ENCODE data around the gene SV2B. TPM values are rescaled to one million over a fixed set of nuclear protein-coding genes. Genes with fewer than 3 reads are reported as not detected.

The SV2B gene
- total and polyA plus RNA-seq, 2 donors (not counting 3 experiments of a cell fraction or from before 2014, with no cell fraction given) = not detected

- dilution Hi-C loops (cut with MboI; ENCODE audit: extremely low pct_ligation_motif_present, low sequenced_read_pairs) = no loop called here
- Histone ChIP-seq H3K27me3 (ENCODE audit: control insufficient read depth in 2 of 2, insufficient read depth in 2 of 2, low read length in 2 of 2) (no peaks in the 10 kb centered on the region), H3K36me3 (ENCODE audit: control insufficient read depth in 2 of 2, extremely low read depth in 1 of 2, insufficient read depth in 2 of 2, low read length in 2 of 2) (no peaks in the 10 kb centered on the region), H3K9ac (replicated peaks; ENCODE audit: extremely low read depth, insufficient read depth, low read length) (no peak overlapping the region), H3K9me3 (replicated peaks; ENCODE audit: control insufficient read depth, insufficient read depth, low read length) (no peaks in the 10 kb centered on the region), H3K4me2 (ENCODE audit: insufficient read depth, low read length) (no peak overlapping the region), H2AFZ (ENCODE audit: low read depth, low read length) (no peak overlapping the region), H3K4me3 (replicated peaks in 1 of 3; ENCODE audit: insufficient read depth in 1 of 3, low read depth in 1 of 3, low read length in 3 of 3) (no peak overlapping the region), H3K27ac (ENCODE audit: insufficient read depth, low read depth, low read length) (no peak overlapping the region), H3K79me2 (ENCODE audit: control insufficient read depth, insufficient read depth, low read length) (no peaks in the 10 kb centered on the region), H3K9me1 (replicated peaks; ENCODE audit: control insufficient read depth, extremely low read depth, insufficient read depth, low read length) (no peaks in the 10 kb centered on the region), H3K4me1 (ENCODE audit: control insufficient read depth, extremely low read depth, insufficient read depth, low read length) (no peaks in the 10 kb centered on the region), H4K20me1 (replicated peaks; ENCODE audit: control insufficient read depth, extremely low read depth, insufficient read depth, low read length) (no peaks in the 10 kb centered on the region)
- ChIA-PET POLR2A (no interaction called here), CTCF (interaction anchor here (1.9 kb wide), 1 partner anchor 201 kb away, joined by 6 read pairs; no protein-coding TSS in a partner anchor)
- DNase-seq (ENCODE audit: low read depth, low spot score) (no peak), FAIRE-seq (no peak)
- intact Hi-C loops (cut with micrococcal nuclease) = no loop called here
- no TSS peak for BruUV-seq (replicated peaks)
- TF ChIP-seq FOS (IDR thresholded peaks at IDR 0.05; ENCODE audit: borderline replicate concordance, insufficient read depth, low read length) (no peak), POLR2A (IDR thresholded peaks at IDR 0.05; ENCODE audit: low read depth, low read length) (no peak)
Observed at GRCh38 chr15:91070872-91071271, 29.2 kb upstream of the SV2B start.

- H3K36me3 ChIP-seq (ENCODE audit: control insufficient read depth in 2 of 2, extremely low read depth in 1 of 2, insufficient read depth in 2 of 2, low read length in 2 of 2) = no peaks in the 10 kb centered on the region
- ChIA-PET POLR2A (no interaction called here), CTCF (no interaction called here)
- H4K20me1 ChIP-seq (replicated peaks; ENCODE audit: control insufficient read depth, extremely low read depth, insufficient read depth, low read length) = no peaks in the 10 kb centered on the region
- TF ChIP-seq MAX (IDR thresholded peaks at IDR 0.05; ENCODE audit: insufficient read depth, insufficient read length) (no peak), FOS (IDR thresholded peaks at IDR 0.05; ENCODE audit: borderline replicate concordance, insufficient read depth, low read length) (no peak), POLR2A (IDR thresholded peaks at IDR 0.05; ENCODE audit: low read depth, low read length) (no peak), MYC (IDR thresholded peaks at IDR 0.05; ENCODE audit: low read depth, low read length) (no peak), GATA2 (IDR thresholded peaks at IDR 0.05; ENCODE audit: insufficient read depth, insufficient read length, low read depth, low read length) (no peak), CTCF (IDR thresholded peaks at IDR 0.05; ENCODE audit: extremely low read depth in 1 of 2, insufficient read depth in 1 of 2, low read depth in 1 of 2, low read length in 2 of 2) (no peak), EZH2 (IDR thresholded peaks at IDR 0.05; ENCODE audit: borderline replicate concordance, low read depth, low read length, severe bottlenecking) (no peak), POLR2AphosphoS5 (IDR thresholded peaks at IDR 0.05; ENCODE audit: insufficient read depth, low read depth, low read length) (no peak), JUN (IDR thresholded peaks at IDR 0.05; ENCODE audit: borderline replicate concordance, insufficient read depth, insufficient read length, low read depth) (no peak)
- H3K9me1 ChIP-seq (replicated peaks; ENCODE audit: control insufficient read depth, extremely low read depth, insufficient read depth, low read length) = no peaks in the 10 kb centered on the region
- no peak overlapping the region for H2AFZ ChIP-seq (ENCODE audit: low read depth, low read length)
- H3K79me2 ChIP-seq (ENCODE audit: control insufficient read depth, insufficient read depth, low read length) = no peaks in the 10 kb centered on the region
- no peak overlapping the region for H3K9ac ChIP-seq (replicated peaks; ENCODE audit: extremely low read depth, insufficient read depth, low read length)
- FAIRE-seq (no peak), DNase-seq (ENCODE audit: low read depth, low spot score) (no peak)
- no peak overlapping the region for H3K4me2 ChIP-seq (ENCODE audit: insufficient read depth, low read length)
- BruUV-seq (replicated peaks) = no TSS peak
- no peak overlapping the region for H3K4me3 ChIP-seq (replicated peaks in 1 of 3; ENCODE audit: insufficient read depth in 1 of 3, low read depth in 1 of 3, low read length in 3 of 3)
- intact Hi-C loops (cut with micrococcal nuclease) = no loop called here
- H3K27me3 ChIP-seq (ENCODE audit: control insufficient read depth in 2 of 2, insufficient read depth in 2 of 2, low read length in 2 of 2) = no peaks in the 10 kb centered on the region
- no peaks in the 10 kb centered on the region for H3K4me1 ChIP-seq (ENCODE audit: control insufficient read depth, extremely low read depth, insufficient read depth, low read length)
- dilution Hi-C loops (cut with MboI; ENCODE audit: extremely low pct_ligation_motif_present, low sequenced_read_pairs) = no loop called here
- H3K9me3 ChIP-seq (replicated peaks; ENCODE audit: control insufficient read depth, insufficient read depth, low read length) = no peaks in the 10 kb centered on the region
- no peak overlapping the region for H3K27ac ChIP-seq (ENCODE audit: insufficient read depth, low read depth, low read length)
Observed at GRCh38 chr15:91072161-91072560, 27.9 kb upstream of the SV2B start.
